Nephron progenitor cell (in vitro differentiated cells): ENCODE results near the gene TNRC6C.

Experiments used
- DNase-seq: peaks from one replicate; pipeline ENCODE4 v3.0.0; 2021
- H3K27ac Mint-ChIP-seq: 2 replicates; pipeline ENCODE4 v1.8.0; 2021; ENCODE audit warnings: mild to moderate bottlenecking, moderate library complexity, mixed read lengths
- H3K27me3 Mint-ChIP-seq: 2 replicates; pipeline ENCODE4 v1.8.0; 2021; ENCODE audit warnings: mild to moderate bottlenecking, low read depth, mixed read lengths; ENCODE audit not compliant: poor library complexity
- H3K36me3 Mint-ChIP-seq: 2 replicates; pipeline ENCODE4 v1.8.0; 2021; ENCODE audit warnings: low read depth, mixed read lengths
- H3K4me1 Mint-ChIP-seq: 2 replicates; pipeline ENCODE4 v1.8.0; 2021; ENCODE audit warnings: mixed read lengths
- H3K4me3 Mint-ChIP-seq: 2 replicates; pipeline ENCODE4 v1.8.0; 2021; ENCODE audit warnings: mild to moderate bottlenecking, moderate library complexity, mixed read lengths
- H3K9me3 Mint-ChIP-seq: 2 replicates; pipeline ENCODE4 v1.8.0; 2021; ENCODE audit warnings: mild to moderate bottlenecking, moderate library complexity, mixed read lengths
- TF ChIP-seq, protein P1 (sequence below): fragments of 200-600 bp; sonication (generic); IDR thresholded peaks from 2 replicates; pipeline ENCODE4 v1.5.0; 2021; ENCODE audit warnings: antibody characterized with exemption

TNRC6C gene

DNA sequence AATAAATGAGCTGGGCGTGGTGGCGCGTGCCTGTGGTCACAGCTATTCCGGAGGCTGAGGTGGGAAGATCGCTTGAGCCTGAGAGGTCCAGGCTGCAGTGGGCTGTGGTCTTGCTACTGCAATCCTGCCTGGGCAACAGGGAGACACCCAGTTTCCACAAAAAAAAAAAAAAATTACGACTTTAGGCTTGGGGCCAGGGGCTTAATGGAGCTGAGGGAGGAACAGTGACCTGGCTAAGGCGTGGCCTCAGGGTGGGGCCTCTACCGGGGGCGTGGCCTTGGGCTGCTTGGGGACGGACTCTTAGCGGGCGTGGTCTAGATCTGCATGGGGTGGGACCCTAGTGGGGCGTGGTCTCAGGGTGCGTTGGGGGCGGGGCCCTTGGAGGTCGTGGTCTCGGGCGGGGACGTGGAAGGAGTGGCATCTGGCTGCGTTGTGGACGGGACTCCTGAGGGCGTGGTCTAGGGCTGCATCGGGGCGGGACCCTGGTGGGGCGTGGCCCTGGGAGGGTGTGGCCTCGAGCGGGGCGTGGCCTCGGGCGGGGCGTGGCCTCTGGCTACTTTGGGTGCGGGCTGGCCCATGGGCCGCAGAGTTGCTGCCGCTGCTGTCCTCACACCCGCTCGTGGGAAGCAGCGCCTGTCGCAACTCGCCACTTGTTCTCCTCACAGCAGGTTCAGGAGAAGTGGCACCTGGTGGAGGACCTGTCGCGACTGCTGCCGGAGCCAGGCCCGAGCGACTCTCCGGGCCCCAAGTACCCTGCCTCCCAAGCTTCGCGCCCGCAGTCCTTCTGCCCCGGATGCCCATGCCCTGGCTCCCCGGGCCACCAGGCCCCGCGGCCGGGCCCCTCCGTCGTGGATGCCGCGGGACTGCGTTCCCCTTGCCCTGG is 181.9 kb downstream of the TNRC6C start:
- no peaks in the 10 kb centered on the region for H3K9me3 Mint-ChIP-seq
- peaks cover 11% of the 10 kb centered on the region for H3K27me3 Mint-ChIP-seq
- TF ChIP-seq, protein P1, sequence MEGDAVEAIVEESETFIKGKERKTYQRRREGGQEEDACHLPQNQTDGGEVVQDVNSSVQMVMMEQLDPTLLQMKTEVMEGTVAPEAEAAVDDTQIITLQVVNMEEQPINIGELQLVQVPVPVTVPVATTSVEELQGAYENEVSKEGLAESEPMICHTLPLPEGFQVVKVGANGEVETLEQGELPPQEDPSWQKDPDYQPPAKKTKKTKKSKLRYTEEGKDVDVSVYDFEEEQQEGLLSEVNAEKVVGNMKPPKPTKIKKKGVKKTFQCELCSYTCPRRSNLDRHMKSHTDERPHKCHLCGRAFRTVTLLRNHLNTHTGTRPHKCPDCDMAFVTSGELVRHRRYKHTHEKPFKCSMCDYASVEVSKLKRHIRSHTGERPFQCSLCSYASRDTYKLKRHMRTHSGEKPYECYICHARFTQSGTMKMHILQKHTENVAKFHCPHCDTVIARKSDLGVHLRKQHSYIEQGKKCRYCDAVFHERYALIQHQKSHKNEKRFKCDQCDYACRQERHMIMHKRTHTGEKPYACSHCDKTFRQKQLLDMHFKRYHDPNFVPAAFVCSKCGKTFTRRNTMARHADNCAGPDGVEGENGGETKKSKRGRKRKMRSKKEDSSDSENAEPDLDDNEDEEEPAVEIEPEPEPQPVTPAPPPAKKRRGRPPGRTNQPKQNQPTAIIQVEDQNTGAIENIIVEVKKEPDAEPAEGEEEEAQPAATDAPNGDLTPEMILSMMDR, result no peak
- H3K4me3 Mint-ChIP-seq, result no peak overlapping the region
- peak; percentile 92 for DNase-seq
- no peak overlapping the region for H3K27ac Mint-ChIP-seq
- H3K36me3 Mint-ChIP-seq, result no peaks in the 10 kb centered on the region
- H3K4me1 Mint-ChIP-seq, result peaks cover 42% of the 10 kb centered on the region

DNA sequence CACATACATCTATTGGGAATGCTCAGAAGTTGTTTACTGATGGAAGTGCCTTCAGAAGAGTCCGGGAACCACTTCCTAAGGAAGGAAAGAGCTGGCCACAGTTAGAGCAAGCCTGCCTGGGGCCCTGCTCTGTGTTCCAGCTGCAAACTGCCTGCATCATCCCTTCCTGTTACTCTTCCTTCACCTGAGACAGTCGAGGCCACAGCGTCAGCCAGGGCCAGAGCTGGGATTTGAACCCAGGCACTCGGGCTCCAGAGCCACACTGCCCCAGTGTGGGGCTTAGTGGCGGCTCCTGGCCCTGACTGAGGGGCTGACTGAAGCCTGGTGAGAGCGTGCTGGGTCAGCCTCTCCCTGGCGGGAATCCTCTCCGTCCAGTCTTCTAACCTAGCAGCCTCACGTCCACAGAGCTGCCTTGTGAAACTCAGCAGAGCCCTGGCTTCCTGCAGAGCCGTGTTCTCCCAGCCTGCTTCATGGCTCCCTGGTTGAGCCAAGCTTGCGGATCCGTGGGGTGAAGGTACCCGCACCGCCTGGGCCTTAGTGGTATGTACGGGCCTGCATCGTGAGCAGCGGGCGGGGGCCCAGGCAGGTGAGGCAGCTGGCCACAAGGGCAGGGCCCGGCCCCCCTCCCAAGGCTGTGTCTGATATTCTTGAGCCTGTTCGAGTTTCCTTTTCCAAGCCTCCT is 183.1 kb downstream of the TNRC6C start:
- no peak overlapping the region for H3K4me3 Mint-ChIP-seq
- no peaks in the 10 kb centered on the region for H3K9me3 Mint-ChIP-seq
- no peak for DNase-seq
- no peaks in the 10 kb centered on the region for H3K36me3 Mint-ChIP-seq
- TF ChIP-seq, protein P1, result no peak
- H3K4me1 Mint-ChIP-seq, result peaks cover 42% of the 10 kb centered on the region
- no peak overlapping the region for H3K27ac Mint-ChIP-seq
- peaks cover 9% of the 10 kb centered on the region for H3K27me3 Mint-ChIP-seq

DNA sequence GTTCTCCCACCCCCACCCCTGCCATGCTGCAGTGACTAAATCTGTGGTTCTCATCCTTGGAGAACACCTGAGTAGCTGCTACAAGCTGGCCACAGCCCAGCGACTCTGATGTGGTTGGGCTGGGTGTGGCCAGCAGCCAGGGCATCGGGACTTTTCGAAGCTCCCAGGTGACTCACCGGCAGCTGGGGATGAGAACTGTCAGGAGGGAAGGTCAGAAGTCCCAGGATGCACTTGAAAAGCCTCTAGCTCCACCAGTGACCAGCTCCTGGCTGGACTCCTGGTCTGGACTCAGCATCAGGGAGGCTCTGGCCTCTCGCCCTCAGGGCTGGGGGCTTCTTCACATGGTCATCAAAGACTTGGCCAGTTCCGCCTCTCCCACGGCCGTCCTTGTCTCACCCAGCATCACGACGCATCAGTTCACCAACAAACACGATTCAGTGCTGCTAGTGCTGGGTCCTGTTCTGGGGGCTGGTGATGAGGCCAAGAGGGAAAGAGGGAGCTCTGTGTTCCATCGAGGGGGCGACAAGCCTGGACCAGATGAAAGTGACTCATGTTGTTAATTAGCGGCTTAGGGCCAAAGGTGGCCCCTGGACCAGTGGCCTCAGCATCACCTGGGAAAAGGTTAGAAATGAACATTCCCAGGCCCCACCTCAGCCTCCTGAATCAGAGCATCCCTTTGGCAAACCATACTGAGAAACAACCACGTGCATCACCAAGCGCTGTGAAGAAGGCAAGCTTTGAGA is 183.8 kb downstream of the TNRC6C start:
- no peaks in the 10 kb centered on the region for H3K9me3 Mint-ChIP-seq
- no peak overlapping the region for H3K27ac Mint-ChIP-seq
- H3K27me3 Mint-ChIP-seq, result peaks cover 9% of the 10 kb centered on the region
- DNase-seq, result no peak
- TF ChIP-seq, protein P1, result no peak
- no peak overlapping the region for H3K4me3 Mint-ChIP-seq
- no peaks in the 10 kb centered on the region for H3K36me3 Mint-ChIP-seq
- peaks cover 42% of the 10 kb centered on the region for H3K4me1 Mint-ChIP-seq

DNA sequence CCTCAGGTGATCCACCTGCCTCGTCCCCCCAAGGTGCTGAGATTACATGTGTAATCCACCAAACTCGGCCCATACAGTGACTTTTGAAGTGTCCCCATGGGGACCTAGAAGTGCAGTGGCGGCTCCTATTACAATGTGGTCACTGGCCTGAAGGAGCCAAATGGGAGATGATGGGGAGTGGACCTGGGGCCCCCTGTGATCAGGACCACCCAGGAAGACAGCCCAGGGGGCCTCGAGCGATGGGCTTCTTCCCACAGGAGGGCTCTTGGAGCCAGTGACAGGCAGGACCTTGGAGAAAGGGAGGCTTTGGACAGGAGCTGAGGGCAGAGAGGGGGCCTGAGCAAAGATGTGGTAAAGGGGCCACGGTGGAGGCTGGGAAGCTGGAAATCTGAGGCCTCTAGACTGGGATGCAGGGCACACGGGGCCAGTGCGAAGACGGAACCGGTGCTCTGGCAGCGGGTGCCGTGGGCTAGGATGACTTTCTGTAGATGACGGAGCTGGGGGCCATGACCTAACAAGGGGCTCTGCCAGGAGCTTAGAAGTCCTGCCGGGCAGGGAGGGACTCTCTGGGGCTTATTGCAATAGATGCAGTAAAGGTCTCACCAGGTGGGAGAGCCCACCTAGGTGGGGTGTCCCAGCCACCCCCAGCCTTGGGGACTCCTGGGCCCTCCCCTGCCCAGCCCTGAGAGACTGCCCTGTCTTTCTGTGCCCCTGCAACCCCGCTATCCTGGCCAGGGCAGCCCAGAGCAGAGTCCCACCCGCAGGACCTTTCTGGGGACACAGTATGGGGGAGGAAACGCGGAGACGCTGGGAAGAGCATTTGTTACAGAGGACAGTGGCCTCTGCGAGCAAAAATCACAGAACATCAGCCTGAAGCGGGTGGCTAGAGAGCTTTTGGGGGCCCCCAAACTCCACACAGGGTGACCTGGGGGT is 185.0 kb downstream of the TNRC6C start:
- peaks cover 45% of the 10 kb centered on the region for H3K4me1 Mint-ChIP-seq
- no peaks in the 10 kb centered on the region for H3K9me3 Mint-ChIP-seq
- no peak for DNase-seq
- TF ChIP-seq, protein P1, result no peak
- peak overlapping the region; percentile 83 for H3K27ac Mint-ChIP-seq
- H3K4me3 Mint-ChIP-seq, result no peak overlapping the region
- H3K36me3 Mint-ChIP-seq, result no peaks in the 10 kb centered on the region
- H3K27me3 Mint-ChIP-seq, result peaks cover 9% of the 10 kb centered on the region

DNA sequence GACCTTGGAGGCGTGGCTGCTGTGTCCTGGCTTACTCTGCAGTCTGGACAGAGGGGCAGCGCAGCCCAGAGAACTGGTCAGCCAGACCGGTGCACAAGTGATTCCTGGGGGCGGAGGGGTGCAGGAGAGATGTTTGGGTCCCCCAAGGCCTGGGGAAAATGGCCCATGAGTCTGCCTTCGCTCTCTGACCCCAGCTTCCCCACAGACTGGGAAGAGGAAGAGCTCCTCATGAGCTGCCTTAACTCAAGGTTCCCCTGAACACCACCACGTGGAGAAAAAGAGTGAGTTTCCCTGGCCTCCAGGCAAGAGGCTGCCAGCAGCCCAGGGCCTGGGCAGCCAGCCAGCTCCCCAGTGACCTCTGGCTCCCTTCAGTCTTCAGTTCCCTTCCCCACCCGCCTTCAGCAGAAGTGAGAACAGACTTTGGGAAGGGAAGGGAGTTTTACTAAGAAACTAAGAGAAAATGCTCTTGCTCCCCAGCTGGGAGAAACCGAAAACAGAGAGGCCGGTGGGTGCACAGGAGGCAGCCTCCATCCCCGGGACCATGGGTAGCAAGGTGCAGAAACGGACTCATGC is 185.7 kb downstream of the TNRC6C start:
- H3K9me3 Mint-ChIP-seq, result no peaks in the 10 kb centered on the region
- DNase-seq, result no peak
- TF ChIP-seq, protein P1, result no peak
- peaks cover 9% of the 10 kb centered on the region for H3K27me3 Mint-ChIP-seq
- H3K36me3 Mint-ChIP-seq, result no peaks in the 10 kb centered on the region
- H3K4me1 Mint-ChIP-seq, result peaks cover 44% of the 10 kb centered on the region
- H3K4me3 Mint-ChIP-seq, result no peak overlapping the region
- H3K27ac Mint-ChIP-seq, result no peak overlapping the region
